ENCODE data around the gene CACNA2D4.
"Not testable (repeated sequence)": the region's sequence is repeated elsewhere in the genome, so short reads cannot be mapped to it uniquely, and the experiment has no call there.

Gene CACNA2D4

DNA sequence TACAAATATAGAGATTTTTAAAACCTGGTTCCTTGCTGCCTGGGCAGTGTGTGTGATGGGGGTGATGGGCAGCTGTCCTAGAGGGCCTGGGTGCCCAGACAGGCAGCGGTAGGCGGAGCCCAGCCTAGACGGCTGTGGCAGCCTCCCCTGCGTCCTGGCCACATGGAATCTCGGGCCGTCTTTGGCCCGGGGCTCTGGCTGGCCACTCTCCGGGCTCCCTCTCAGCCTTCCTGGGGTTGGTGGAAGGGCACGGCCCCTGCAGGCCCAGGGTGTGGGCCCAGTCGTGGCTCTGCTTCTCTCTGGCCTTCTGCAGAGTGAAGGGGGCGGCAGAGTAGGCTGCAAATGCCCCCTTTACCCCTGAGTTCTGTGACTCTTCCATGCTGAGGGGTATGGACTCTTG lies 95.8 kb downstream of the CACNA2D4 start:
- TF ChIP-seq, protein P1, sequence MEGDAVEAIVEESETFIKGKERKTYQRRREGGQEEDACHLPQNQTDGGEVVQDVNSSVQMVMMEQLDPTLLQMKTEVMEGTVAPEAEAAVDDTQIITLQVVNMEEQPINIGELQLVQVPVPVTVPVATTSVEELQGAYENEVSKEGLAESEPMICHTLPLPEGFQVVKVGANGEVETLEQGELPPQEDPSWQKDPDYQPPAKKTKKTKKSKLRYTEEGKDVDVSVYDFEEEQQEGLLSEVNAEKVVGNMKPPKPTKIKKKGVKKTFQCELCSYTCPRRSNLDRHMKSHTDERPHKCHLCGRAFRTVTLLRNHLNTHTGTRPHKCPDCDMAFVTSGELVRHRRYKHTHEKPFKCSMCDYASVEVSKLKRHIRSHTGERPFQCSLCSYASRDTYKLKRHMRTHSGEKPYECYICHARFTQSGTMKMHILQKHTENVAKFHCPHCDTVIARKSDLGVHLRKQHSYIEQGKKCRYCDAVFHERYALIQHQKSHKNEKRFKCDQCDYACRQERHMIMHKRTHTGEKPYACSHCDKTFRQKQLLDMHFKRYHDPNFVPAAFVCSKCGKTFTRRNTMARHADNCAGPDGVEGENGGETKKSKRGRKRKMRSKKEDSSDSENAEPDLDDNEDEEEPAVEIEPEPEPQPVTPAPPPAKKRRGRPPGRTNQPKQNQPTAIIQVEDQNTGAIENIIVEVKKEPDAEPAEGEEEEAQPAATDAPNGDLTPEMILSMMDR (IDR thresholded peaks at IDR 0.05; ENCODE audit: control insufficient read depth, extremely low read depth, insufficient read depth): no peak
- H3K4me3 ChIP-seq (ENCODE audit: low read depth, low read length): no peak overlapping the region
- DNase-seq (ENCODE audit: low read depth): no peak

DNA sequence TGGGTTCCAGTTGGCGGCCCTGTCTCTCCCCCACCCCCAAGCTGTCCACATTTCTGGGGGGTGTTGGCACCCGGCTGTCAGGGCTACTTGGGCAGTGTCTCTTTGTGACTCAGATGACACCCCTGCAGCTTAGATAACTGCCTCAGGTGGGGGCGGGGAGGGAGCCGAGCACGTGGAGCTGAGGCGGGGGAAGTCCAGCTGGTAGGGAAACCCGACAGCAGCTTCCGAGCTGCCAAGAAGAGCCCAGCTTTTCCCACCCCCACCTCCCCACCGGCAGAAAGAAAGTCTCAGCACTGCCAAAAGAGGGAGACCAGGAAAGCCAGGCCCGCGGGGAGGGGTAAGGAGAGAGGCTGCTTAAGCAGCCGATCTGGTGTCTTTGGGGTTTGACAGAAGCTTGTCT lies 96.6 kb downstream of the CACNA2D4 start:
- no peak for DNase-seq (ENCODE audit: low read depth)
- TF ChIP-seq, protein P1 (IDR thresholded peaks at IDR 0.05; ENCODE audit: control insufficient read depth, extremely low read depth, insufficient read depth): no peak
- H3K4me3 ChIP-seq (ENCODE audit: low read depth, low read length): no peak overlapping the region

DNA sequence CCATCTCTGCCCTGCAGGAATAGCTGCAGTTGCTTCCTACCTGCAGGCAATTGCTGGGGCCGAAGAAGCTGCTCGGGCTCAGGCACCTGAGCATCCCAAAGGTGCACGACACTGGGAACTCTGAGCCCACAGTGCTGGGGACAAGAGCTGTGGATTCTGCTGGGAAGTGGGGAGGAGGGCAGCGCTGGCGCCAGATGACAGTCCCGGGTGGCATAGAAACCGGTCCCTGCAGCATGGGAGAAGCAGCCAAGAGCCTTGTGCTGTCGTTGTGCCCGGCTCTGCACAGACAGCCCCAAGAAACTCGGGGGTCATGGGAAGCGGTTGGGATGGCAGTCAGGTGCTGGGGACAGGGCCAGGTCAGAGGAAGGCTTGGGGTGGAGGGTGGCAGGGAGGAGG lies 97.6 kb downstream of the CACNA2D4 start:
- no peak overlapping the region for H3K4me3 ChIP-seq (ENCODE audit: low read depth, low read length)
- TF ChIP-seq, protein P1 (IDR thresholded peaks at IDR 0.05; ENCODE audit: control insufficient read depth, extremely low read depth, insufficient read depth): no peak
- no peak for DNase-seq (ENCODE audit: low read depth)

DNA sequence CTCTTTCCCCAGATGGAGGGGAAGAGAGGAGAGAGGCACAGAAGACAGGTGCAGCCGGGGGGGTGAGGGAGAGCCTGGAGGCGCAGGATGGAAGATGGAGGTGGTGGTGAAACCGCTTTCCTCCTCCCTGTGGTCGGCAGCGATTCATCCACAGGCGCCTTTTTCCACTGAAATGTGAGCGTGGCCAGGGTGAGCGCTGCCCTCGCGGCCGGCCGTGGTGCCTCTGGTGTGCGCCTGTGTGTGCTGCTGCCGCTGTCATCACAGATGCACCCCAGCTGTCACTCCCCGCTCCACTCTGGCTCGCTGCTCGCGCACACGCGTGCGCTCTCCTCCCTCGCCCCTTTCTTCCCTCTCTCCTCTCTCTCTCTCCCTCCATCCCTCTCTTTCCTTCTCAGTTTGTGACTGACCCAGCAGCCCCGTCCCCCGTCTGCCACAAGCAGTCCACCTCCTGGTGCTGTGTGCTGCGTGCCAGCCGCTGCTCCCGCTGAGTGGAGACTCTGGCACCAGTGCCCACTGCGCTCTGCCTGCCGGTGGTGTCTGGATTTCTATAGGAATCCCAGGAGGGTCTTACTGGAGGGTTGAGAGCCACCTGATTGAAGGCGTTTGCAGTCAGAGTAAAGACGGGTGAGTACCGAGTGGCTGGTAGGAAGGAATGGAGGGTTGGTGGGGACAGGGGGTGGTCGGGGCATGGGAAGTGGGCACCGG lies 98.1 kb downstream of the CACNA2D4 start, which contains the start of gene LRTM2:
Gene LRTM2 (plus strand): TSS at position 375 of the 705 bp plus-strand sequence. CDS start 7,584 bp downstream, outside the sequence.
- no peak for DNase-seq (ENCODE audit: low read depth)
- H3K4me3 ChIP-seq (ENCODE audit: low read depth, low read length): no peak within 1 kb of the TSS
- TF ChIP-seq, protein P1 (IDR thresholded peaks at IDR 0.05; ENCODE audit: control insufficient read depth, extremely low read depth, insufficient read depth): no peak

DNA sequence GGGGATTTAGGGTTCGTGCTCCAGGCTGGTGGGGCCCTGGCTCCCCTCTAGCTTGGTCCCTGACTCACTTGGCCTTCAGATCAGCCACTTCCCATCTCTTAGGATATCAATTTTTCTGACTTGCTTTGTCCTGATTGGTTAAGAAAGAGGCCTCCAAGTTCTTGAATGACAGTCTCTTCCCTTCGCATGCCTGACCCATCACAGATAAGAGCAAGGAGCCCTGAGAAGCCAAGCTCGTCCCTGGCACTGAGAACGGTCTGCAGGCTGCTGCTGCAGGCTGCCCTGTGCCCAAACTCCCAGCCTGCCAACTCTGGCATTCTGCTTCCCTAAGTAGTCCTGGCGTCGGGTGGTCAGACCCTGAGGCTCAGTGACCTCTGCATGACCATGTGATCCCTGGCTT lies 98.9 kb downstream of the CACNA2D4 start:
- TF ChIP-seq, protein P1 (IDR thresholded peaks at IDR 0.05; ENCODE audit: control insufficient read depth, extremely low read depth, insufficient read depth): no peak
- no peak overlapping the region for H3K4me3 ChIP-seq (ENCODE audit: low read depth, low read length)
- DNase-seq (ENCODE audit: low read depth): no peak

DNA sequence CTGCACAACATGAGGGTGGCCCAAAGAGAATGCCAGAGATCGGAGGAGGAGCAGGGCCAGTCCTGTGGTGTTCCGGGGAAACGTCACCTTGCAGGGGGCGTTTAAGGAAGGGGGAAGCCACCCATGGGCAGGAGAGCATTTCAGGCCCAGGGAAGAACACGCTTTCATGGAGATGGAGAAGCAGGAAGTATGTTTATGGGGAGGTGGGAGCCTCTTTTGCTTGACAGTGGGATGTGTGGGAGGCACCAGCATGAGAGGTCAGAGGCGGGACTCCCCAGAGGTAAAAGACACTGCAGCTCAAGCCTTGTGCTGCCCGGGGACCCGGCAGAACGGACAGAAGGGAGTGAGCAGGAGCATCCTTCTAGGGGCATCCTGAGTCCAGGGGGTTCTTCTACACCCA lies 99.4 kb downstream of the CACNA2D4 start:
- H3K4me3 ChIP-seq (ENCODE audit: low read depth, low read length): no peak overlapping the region
- TF ChIP-seq, protein P1 (IDR thresholded peaks at IDR 0.05; ENCODE audit: control insufficient read depth, extremely low read depth, insufficient read depth): no peak
- DNase-seq (ENCODE audit: low read depth): no peak

DNA sequence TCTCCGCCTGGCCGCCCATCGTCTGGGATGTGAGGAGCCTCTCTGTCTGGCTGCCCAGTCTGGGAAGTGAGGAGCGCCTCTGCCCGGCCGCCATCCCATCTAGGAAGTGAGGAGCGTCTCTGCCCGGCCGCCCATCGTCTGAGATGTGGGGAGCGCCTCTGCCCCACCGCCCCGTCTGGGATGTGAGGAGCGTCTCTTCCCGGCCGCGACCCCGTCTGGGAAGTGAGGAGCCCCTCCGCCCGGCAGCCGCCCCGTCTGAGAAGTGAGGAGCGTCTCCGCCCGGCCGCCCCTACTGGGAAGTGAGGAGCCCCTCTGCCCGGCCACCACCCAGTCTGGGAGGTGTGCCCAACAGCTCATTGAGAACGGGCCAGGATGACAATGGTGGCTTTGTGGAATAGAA lies 100.5 kb downstream of the CACNA2D4 start:
- H3K4me3 ChIP-seq (ENCODE audit: low read depth, low read length); DNase-seq (ENCODE audit: low read depth): not testable (repeated sequence)

All from LNCaP clone FGC (cell line).